SK-N-SH treated with all-trans-retinoic acid at 6 μM for 48 hours (cell line): Measurements from ENCODE around the gene KCNJ12.

Experiments
- ATAC-seq: fragments of 200-7000 bp; cut with Tn5 transposase; 3 replicates; pipeline ENCODE4 v1.9.1; 2020; ENCODE audit warnings: mild to moderate bottlenecking, moderate library complexity
- ARNTL ChIP-seq: fragments of 450-650 bp; formaldehyde crosslinking; IDR thresholded peaks from 2 replicates; pipeline ENCODE4 v1.5.0; 2020; ENCODE audit warnings: low read depth, mild to moderate bottlenecking, moderate library complexity, borderline replicate concordance
- BACH2 ChIP-seq: fragments of 250-450 bp; sonication (Bioruptor Pico); IDR thresholded peaks from 2 replicates; pipeline ENCODE4 v1.9.0; 2021; ENCODE audit warnings: mild to moderate bottlenecking, borderline replicate concordance
- CREB5 ChIP-seq: fragments of 250-450 bp; sonication (Bioruptor Pico); IDR thresholded peaks from 2 replicates; pipeline ENCODE4 v1.5.1; 2020; ENCODE audit warnings: low read depth, mild to moderate bottlenecking, moderate library complexity
- CSDC2 ChIP-seq: fragments of 250-450 bp; sonication (Bioruptor Pico); IDR thresholded peaks from 2 replicates; pipeline ENCODE4 v1.5.0; 2020; ENCODE audit warnings: mild to moderate bottlenecking, moderate library complexity
- CSRNP3 ChIP-seq: fragments of 250-450 bp; sonication (Bioruptor Pico); IDR thresholded peaks from 2 replicates; pipeline ENCODE4 v1.5.1; 2021; ENCODE audit warnings: mild to moderate bottlenecking, moderate library complexity
- ESRRG ChIP-seq: fragments of 250-450 bp; sonication (Bioruptor Pico); IDR thresholded peaks from 2 replicates; pipeline ENCODE4 v1.6.1; 2021; ENCODE audit warnings: mild to moderate bottlenecking
- ISL1 ChIP-seq: fragments of 250-450 bp; sonication (Bioruptor Pico); IDR thresholded peaks from 2 replicates; pipeline ENCODE4 v2.1.2; 2022; ENCODE audit warnings: mild to moderate bottlenecking, moderate library complexity
- OSR1 ChIP-seq: fragments of 250-450 bp; sonication (Bioruptor Pico); IDR thresholded peaks from 2 replicates; pipeline ENCODE4 v1.8.0; 2022; ENCODE audit warnings: moderate library complexity, mild to moderate bottlenecking, inconsistent platforms
- PATZ1 ChIP-seq: fragments of 250-450 bp; sonication (Bioruptor Pico); IDR thresholded peaks from 2 replicates; pipeline ENCODE4 v1.8.0; 2020; ENCODE audit warnings: mild to moderate bottlenecking, moderate library complexity, borderline replicate concordance
- PPARA ChIP-seq: fragments of 250-450 bp; sonication (Bioruptor Pico); IDR thresholded peaks from 2 replicates; pipeline ENCODE4 v1.5.0; 2020; ENCODE audit warnings: mild to moderate bottlenecking, borderline replicate concordance
- RARB ChIP-seq: fragments of 250-450 bp; sonication (Bioruptor Pico); IDR thresholded peaks from 2 replicates; pipeline ENCODE4 v1.8.0; 2021; ENCODE audit warnings: mild to moderate bottlenecking, moderate library complexity
- SNAI2 ChIP-seq: fragments of 250-450 bp; sonication (Bioruptor Pico); IDR thresholded peaks from 2 replicates; pipeline ENCODE4 v1.5.0; 2020; ENCODE audit warnings: mild to moderate bottlenecking, moderate library complexity
- TCF4 ChIP-seq: fragments of 250-450 bp; sonication (Bioruptor Pico); IDR thresholded peaks from 2 replicates; pipeline ENCODE4 v1.8.0; 2021; ENCODE audit warnings: mild to moderate bottlenecking, moderate library complexity, borderline replicate concordance
- TOX ChIP-seq: fragments of 250-450 bp; sonication (Bioruptor Pico); IDR thresholded peaks from 2 replicates; pipeline ENCODE4 v1.8.0; 2021; ENCODE audit warnings: mild to moderate bottlenecking, moderate library complexity, borderline replicate concordance
- TSHZ2 ChIP-seq: fragments of 250-450 bp; sonication (Bioruptor Pico); IDR thresholded peaks from 2 replicates; pipeline ENCODE4 v1.5.0; 2020; ENCODE audit warnings: mild to moderate bottlenecking, moderate library complexity
- ZFP3 ChIP-seq: fragments of 250-450 bp; sonication (Bioruptor Pico); IDR thresholded peaks from 2 replicates; pipeline ENCODE4 v1.5.0; 2020; ENCODE audit warnings: mild to moderate bottlenecking, moderate library complexity
- ZNF565 ChIP-seq: fragments of 450-650 bp; formaldehyde crosslinking; conservative IDR thresholded peaks from 2 replicates; pipeline ENCODE4 v1.5.0; 2020; ENCODE audit warnings: low read depth, mild to moderate bottlenecking, moderate library complexity
- ZNF70 ChIP-seq: fragments of 450-650 bp; formaldehyde crosslinking; IDR thresholded peaks from 2 replicates; pipeline ENCODE4 v1.5.0; 2020; ENCODE audit warnings: mild to moderate bottlenecking, moderate library complexity
- ZNF8 ChIP-seq: fragments of 450-650 bp; formaldehyde crosslinking; IDR thresholded peaks from 2 replicates; pipeline ENCODE4 v1.5.0; 2020; ENCODE audit warnings: mild to moderate bottlenecking, moderate library complexity
- TF ChIP-seq, protein P1 (sequence below): fragments of 250-450 bp; sonication (Bioruptor Pico); IDR thresholded peaks from 2 replicates; pipeline ENCODE4 v1.8.0; 2021; ENCODE audit warnings: low read depth, mild to moderate bottlenecking, moderate library complexity, borderline replicate concordance

Gene KCNJ12

GRCh38 chr17:21351366-21352065, 24.6 kb upstream of the KCNJ12 start:
- no peak for TF ChIP-seq ZNF70 (CRISPR knock-in tag)
- no peak for TF ChIP-seq ZNF8 (CRISPR knock-in tag)
- no peak for TF ChIP-seq TCF4 (CRISPR knock-in tag)
- TF ChIP-seq PATZ1 (CRISPR knock-in tag) = no peak
- no peak for TF ChIP-seq CREB5 (CRISPR knock-in tag)
- no peak for TF ChIP-seq OSR1 (CRISPR knock-in tag)
- no peak for TF ChIP-seq TOX (CRISPR knock-in tag)
- TF ChIP-seq CSRNP3 (CRISPR knock-in tag) = no peak
- no peak for TF ChIP-seq ZFP3 (CRISPR knock-in tag)
- TF ChIP-seq, protein P1, sequence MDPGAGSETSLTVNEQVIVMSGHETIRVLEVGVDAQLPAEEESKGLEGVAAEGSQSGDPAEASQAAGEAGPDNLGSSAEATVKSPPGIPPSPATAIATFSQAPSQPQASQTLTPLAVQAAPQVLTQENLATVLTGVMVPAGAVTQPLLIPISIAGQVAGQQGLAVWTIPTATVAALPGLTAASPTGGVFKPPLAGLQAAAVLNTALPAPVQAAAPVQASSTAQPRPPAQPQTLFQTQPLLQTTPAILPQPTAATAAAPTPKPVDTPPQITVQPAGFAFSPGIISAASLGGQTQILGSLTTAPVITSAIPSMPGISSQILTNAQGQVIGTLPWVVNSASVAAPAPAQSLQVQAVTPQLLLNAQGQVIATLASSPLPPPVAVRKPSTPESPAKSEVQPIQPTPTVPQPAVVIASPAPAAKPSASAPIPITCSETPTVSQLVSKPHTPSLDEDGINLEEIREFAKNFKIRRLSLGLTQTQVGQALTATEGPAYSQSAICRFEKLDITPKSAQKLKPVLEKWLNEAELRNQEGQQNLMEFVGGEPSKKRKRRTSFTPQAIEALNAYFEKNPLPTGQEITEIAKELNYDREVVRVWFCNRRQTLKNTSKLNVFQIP (CRISPR knock-in tag) = no peak
- no peak for TF ChIP-seq RARB (CRISPR knock-in tag)
- TF ChIP-seq BACH2 = no peak
- TF ChIP-seq ESRRG (CRISPR knock-in tag) = no peak
- TF ChIP-seq ISL1 (CRISPR knock-in tag) = no peak
- no peak for TF ChIP-seq CSDC2 (CRISPR knock-in tag)
- TF ChIP-seq SNAI2 (CRISPR knock-in tag) = no peak
- TF ChIP-seq, all 23 proteins: peak for 0
- ATAC-seq = no peak

DNA sequence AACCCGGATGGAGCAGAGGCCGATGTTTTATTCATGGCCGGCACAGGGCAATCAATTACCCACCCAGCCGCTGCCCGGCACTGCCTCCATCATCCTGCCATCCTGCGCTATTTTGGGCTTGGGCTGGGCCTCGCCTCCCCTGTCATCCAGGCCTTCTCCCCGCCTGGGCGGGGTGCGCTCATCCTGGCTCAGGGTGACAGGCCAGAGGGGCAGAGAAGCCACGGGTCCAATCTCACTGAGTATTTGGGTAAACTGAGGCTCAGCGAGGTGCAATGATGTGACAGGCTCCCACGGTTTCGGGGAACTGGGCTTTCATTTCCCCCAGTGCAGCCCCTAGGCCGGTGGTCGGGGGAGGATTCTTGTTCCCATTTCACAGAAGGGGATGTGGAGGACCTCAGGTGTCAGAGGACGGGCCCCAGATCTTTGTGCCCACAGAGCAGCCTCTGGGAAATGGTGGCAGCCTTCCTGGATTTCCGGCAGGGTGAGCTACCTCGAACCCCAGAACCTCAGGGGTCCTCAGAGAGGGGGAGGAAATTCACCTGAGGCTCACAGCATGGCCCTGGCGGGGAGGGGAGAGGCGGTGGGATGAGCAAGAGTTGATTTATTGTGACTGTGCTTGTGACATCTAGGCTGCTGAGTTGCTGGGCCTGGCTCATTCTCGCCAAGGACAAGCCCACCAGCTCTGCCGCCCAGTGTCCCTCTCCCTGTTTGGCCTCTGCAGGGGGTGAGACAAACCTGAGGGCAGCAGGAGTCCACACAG, 23.8 kb upstream of the KCNJ12 start:
- ATAC-seq = no peak
- TF ChIP-seq TSHZ2 (CRISPR knock-in tag) (no peak), PPARA (CRISPR knock-in tag) (no peak), ISL1 (CRISPR knock-in tag) (no peak)
- TF ChIP-seq, protein P1 (CRISPR knock-in tag) = no peak

DNA sequence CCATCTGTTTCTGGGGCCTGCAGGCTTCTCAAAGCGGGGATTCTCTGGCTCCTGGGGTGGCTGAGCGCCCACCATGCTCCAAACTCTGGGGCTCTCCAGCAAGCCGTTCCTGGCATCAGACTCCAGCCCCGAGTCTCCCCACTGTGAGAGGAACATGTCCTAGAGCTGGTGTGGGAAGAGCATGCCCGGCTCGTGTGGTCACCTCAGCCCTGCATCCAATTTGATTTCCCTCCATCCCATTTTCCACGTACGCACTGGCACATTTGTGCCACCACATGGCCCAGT, 23.2 kb upstream of the KCNJ12 start:
- no peak for ATAC-seq
- no peak for TF ChIP-seq BACH2
- TF ChIP-seq TOX (CRISPR knock-in tag) = no peak
- no peak for TF ChIP-seq SNAI2 (CRISPR knock-in tag)
- TF ChIP-seq ZNF565 = no peak
- TF ChIP-seq ZFP3 (CRISPR knock-in tag) = no peak
- TF ChIP-seq ZNF70 (CRISPR knock-in tag) = no peak
- TF ChIP-seq OSR1 (CRISPR knock-in tag) = no peak
- no peak for TF ChIP-seq ARNTL (CRISPR knock-in tag)
- no peak for TF ChIP-seq TCF4 (CRISPR knock-in tag)
- TF ChIP-seq CSDC2 (CRISPR knock-in tag) = no peak
- TF ChIP-seq PPARA (CRISPR knock-in tag) = no peak
- TF ChIP-seq CSRNP3 (CRISPR knock-in tag) = no peak
- TF ChIP-seq ISL1 (CRISPR knock-in tag) = no peak
